ENCODE measurements around the gene MTOR.

The MTOR gene

DNA sequence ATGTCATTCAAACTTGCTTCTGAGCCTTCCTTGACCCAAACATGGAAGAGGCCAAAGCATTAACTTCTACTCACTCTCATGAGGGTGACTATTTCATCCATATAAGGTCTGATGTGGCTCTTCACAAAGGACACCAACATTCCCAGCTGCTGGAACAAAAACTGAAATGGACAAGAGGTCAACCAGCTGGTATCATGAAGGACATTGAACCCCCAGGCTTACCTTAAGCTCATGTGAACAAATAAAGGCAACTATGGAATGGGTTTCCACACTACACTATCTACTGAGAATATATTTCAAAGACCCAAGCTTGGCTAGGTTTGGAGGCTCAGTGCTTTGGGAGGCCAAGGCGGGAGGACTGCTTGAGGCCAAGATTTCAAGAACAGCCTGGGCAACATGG is 46.3 kb downstream of the MTOR start:
- DNase-seq (ENCODE audit: low spot score) = no peak

DNA sequence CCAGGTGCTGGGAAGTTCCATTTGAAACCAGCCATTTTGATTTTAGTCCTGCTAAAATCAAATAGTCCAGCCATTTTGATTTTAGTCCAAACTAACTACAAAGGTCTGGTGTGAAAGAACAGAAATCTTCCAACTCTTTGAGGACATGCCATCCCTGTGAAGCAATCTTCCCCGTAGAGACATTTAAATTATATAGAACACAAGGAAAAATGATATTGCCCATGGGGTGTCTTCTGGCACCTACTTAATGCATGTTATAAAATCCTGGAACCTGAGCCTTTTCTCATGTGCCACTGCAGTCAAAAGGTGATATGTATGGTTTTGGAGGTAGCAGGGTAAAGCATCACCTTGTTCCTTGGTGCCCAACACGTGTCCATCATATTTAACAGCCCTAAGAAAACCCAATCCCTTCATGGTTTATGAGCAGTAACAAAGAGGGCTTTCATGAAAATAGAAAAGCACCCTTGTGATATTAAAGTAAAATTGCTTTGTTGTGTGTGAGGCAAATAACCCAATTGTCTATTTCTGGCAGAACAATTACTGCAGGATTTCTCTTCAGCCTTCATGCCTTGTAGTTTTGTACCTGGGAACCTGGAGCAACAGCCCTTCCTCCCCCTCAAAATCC is 46.9 kb downstream of the MTOR start:
- no peak for DNase-seq (ENCODE audit: low spot score)

DNA sequence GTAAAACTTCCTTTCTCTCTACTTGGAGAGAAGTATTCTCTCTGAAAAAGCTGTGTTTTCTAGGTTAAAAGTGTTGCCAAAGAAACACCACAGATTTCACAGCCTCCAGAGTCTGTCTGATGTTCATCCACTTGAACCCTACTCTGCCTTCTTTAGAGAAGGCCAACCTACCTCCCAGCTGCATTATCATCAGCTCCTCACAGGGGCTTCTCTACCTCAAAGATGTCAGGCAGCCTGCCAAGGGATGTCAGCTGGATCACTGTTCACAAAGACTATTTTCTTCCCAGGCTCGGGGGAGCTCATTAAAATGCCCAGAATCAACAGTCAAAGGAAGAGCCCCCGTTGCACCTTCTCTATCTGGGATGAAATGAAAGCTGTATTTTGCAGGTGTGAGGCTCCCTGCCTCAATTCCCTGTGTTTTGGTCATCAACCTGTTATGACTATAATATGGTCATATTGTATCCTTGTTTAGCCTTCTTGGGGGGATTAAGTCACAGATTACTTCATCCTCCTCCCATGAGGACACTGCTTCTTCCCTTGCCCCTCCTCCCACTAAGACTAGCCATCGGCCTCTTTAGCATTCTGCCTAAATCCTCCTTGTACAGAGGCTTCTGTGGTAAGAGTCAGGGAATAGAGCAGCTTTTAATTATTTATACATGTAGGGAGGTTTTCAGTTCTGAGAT is 47.5 kb downstream of the MTOR start:
- DNase-seq (ENCODE audit: low spot score) = no peak

DNA sequence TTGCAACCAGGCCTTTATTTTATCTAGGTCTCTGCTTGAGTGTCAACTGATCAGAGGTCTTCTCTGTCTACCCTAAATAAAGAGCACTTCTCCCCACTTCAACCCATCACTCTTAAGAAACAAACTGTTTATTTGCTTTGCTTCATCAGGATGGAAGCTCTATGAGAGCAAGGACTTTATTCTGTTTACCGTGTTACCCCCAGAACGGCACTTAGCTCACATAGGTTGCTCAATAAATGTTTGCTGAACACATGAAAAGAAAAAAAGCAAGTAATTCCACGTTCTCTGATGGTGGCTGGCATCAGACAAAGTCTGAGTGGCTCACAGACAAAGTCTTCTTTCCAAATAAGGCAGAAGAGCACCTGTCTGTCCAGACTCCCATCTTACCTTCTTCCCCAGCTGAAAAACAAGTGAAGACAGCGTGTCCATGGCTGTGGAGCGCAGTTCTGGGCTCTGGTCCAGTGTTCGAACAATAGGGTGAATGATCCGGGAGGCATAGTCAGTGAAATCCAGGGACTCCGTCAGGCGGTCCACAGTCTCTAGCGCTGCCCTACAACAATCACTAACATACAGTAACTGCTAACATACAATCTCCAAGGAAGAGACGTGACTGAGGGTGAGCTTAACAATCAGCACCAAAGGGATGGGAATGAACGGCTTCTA is 50.3 kb downstream of the MTOR start:
- no peak for DNase-seq (ENCODE audit: low spot score)

DNA sequence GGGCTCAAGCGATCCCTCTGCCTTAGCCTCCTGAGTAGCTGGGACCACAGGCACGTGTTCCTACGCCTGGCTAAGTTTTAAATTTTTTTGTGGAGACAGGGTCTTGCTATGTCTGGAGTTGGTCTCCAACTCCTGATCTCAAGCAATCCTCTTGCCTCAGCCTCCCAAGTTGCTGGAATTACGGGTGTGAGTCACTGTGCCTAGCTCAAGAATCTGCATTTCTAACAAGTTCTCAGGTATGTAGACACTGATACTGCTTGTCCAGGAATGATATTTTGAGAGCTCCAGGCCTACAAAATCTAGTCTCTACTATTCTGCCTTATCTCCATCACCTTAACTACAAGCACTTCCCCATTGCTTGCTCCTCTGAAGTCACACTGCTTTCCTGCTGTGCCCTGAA is 50.9 kb downstream of the MTOR start:
- DNase-seq (ENCODE audit: low spot score) = no peak

DNA sequence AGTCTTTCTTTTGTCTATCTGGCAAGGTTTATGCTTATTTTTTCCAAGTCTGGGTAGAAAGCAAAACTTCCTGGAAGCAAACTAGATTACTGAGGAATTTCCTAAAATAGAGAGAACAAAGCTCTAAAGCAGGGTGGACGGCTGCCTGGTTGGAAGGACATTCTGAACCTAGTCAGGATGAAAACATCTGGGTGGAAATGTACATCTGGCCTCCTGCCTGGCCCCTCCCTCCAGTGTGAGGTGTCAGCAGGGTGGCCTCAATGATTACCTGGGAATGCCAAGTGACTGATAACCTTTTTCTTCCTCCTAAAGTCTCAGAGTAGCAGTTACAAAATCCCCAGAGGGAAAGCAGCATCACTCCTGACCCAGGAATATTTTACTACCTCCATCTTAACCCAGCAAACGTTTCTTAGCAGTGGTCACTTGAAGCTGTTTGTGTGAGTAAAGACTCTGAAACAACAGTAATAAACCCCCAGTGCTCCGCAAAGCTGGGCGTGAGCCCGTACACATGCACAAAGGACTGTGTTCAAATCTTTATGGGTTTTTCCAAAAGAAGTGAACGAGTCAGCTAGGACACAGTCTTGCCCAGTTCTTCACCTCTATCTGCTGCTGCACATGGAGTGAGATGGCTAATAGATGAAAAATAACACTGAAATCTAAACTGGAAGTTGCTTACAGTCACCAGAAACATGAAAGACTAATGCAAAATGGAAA is 54.3 kb downstream of the MTOR start:
- no peak for DNase-seq (ENCODE audit: low spot score)

DNA sequence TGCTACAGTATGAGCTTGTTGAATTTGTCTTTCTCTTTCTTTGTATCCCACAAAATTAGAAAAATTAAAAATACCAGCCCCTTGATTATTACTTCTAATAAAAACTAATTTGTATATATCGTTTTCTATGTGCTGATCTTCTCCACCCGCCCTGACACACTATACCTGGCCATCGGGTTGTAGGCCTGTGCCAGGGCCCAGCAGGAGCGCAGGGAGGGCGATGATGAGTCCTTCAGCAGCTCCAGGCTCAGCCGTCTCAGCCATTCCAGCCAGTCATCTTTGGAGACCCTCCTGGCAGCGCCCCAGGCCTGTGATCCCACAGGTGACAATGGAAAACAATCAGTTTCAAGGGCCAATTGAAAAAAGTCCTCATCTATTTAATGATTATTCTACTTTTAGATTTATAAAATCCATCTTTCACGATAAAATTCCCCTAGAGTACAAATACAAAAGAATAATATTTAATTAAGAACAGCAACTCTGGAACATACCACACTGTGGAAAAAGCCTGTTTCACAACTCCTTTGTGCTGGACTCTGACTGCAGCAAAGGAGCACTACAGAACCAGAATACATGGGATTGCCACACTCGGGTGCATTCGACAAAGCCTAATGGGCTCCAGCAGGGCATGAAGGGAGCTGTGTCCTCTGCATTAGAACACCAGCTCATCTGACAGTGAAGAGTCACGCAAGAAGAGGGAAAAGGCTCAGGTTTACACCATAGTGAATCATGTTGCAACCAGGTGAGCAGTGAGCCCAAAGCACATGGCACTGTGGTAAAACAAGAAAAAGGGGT is 57.8 kb downstream of the MTOR start:
- no peak for DNase-seq (ENCODE audit: low spot score)

DNA sequence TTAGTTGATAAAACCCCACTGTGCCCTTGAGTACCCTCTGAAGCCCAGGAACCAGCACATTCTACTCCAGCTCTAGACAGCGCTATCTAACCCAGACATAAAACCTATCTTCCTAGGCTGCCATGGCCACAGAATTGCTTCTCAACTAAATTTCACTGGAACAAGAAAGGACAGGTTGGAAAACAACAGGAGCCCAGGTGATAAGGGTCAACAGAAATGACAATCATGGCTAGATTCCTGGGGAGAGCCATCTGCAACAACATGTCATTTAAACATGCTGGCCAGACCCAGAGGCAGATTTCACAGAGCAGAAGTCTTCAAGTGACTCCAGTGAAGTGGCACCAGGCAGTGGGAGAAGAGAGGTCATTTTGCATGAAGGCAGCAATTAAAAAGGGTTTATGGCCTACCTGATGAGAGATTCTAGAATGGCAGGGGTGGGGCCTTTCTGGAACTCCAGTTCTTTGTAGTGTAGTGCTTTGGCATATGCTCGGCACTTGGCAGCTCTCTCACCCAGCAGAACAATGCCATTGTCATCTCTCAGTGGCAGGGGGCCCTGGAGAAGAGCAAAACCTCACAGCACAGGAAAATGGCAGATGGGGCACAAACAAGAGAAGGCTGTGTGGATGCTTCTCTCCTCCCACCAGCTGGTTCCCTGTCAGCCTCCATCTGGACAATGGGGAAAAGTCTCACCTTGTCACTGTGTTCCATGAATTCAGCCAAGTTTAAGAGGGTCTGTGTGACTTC is 63.3 kb downstream of the MTOR start:
- DNase-seq (ENCODE audit: low spot score) = no peak

DNA sequence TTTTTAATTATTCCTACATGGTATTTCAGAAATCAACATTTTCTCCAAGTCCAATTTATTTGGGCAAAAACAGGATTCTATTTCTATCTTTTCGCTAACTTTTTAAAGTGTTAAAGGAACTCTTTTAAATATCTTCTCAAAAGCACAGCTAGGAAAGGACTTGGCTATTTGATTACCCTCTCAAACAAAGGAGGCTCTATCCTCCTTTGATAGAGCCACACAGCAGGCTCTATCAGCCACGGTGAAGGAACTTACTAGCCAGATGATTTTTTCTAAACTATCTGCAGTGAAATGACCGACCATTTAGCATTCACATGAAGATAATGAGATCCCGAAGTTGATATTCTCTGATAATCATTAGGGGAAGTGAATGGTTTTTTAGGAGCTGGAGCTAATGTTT is 64.1 kb downstream of the MTOR start:
- DNase-seq (ENCODE audit: low spot score) = no peak

DNA sequence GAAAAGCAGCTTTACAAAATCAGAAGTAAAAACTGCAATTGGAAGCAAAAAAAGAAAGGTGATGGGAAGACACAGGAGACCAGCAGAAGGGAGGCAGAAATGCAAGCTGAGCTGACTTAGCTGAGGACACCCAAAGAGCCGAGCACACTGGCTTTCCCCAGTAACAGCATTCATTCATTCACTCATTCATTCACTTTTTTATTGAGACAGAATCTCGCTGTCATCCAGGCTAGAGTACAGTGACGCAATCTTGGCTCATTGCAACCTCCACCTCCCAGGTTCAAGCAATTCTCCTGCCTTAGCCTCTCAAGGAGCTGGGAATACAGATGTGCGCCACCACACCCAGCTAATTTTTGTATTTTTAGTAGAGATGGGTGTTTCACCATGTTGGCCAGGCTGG is 65.0 kb downstream of the MTOR start:
- DNase-seq (ENCODE audit: low spot score) = no peak

DNA sequence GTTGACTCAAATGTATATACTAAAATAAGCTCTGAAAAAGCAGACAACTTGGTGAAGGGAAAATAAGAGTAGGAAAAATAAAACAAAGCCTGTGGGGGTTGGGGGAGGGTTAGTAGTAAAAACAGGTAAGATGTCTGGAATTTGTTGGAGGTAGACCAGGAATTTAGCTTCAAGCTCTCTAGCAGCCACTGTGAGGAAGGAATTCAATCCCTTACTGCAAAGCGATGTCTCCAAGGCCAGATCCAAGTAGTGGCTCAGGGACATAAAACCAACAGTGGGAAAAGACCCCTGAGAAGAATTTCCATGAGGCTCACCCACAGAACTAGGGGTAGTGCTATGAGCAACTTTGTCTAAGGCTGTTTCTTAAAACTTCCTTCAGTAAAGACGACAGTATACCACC is 65.4 kb downstream of the MTOR start:
- DNase-seq (ENCODE audit: low spot score) = no peak

DNA sequence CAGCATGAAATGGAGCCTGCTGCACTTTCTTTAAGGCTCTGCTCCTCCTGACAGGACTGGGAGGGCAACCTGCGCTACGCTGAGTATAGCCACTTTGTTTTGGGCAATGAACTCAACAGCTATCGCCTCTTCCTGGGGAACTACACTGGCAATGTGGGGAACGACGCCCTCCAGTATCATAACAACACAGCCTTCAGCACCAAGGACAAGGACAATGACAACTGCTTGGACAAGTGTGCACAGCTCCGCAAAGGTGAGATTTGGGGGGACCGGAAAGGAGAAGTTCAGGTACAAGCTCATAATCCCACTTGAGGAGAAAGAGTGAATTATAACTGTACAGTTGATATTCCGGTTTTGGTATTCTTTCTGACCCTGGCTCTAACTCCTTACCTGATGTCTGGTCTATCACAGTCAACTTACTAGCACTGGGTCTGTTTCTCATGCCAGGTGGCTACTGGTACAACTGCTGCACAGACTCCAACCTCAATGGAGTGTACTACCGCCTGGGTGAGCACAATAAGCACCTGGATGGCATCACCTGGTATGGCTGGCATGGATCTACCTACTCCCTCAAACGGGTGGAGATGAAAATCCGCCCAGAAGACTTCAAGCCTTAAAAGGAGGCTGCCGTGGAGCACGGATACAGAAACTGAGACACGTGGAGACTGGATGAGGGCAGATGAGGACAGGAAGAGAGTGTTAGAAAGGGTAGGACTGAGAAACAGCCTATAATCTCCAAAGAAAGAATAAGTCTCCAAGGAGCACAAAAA is 67.8 kb downstream of the MTOR start:
- no peak for DNase-seq (ENCODE audit: low spot score)

DNA sequence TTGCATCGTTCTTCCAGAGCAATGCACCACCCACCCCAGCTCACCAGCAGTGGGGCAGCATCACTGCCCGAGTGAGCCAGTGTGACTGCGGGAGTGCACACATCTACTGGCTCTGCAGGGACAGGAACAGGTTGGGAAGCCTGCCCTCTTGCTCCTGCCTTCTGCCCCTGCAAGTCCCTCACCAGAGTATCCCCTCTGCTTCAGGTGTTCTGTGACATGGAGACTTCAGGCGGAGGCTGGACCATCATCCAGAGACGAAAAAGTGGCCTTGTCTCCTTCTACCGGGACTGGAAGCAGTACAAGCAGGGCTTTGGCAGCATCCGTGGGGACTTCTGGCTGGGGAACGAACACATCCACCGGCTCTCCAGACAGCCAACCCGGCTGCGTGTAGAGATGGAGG is 69.0 kb downstream of the MTOR start:
- no peak for DNase-seq (ENCODE audit: low spot score)

DNA sequence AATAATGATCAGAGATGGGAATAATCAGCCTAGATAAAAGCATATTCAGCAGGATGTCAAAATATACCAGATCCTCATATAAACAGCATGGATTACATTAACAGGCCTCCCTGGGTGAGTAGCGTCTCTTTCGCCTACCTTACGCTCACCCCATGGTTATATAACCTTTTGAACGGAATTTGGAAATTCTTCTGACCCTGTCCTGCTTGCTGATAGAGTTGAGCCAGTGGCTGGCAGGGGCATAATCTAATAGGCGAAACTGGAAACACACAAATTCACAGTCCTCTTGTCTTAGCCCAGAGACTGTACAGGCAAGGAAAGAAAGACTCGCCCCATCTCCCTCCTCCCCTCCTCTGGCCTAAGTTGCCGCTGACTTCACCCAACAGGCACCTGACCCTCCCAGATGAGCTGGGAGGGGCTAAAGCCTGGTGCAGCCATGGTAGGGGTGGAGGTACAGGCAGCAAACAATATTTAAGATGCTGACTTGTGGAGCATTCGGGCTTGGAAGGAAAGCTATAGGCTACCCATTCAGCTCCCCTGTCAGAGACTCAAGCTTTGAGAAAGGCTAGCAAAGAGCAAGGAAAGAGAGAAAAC is 73.4 kb downstream of the MTOR start, which contains the start of gene ANGPTL7:
ANGPTL7 (plus strand) TSS at position 498 of the 594 bp plus-strand sequence. CDS start 225 bp downstream, outside the sequence.
- DNase-seq (ENCODE audit: low spot score) = no peak

DNA sequence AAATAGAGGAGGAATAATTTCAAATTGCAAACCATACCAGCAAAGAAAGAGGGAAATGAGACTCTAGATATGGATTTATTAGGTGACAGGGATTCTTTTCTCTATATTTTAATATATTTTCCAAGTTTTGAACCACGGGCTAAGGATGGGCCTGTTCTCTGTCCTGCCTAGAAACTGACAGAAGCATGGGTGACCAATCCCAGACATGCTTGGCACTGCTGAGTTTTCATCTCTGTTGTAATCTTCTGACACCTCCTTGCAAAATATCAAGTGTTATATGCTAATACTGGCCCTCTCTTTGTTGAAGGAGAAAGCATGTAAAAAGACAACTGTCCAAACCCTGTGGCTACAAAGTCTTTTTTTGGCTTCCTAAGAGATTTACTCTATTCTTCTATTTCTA is 74.0 kb downstream of the MTOR start:
- DNase-seq (ENCODE audit: low spot score) = no peak

DNA sequence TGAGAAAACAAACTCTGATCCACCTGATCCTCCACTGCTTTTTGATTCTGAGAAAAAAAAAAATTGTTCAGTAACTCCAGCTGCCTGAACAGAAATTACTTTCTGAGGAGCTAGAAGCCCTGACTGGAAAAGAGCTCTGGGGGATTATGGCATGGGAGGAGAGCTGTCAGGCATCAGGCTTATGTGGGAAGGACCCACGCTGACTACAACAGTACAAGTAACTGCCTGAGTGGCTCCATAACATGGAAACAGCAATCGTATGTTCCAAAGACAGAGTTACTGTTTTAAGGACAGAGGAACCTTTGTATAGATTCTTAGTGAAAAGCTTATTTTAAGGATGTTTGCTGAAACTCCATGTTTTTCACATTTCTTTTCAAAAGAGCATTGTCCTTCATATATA is 74.4 kb downstream of the MTOR start:
- DNase-seq (ENCODE audit: low spot score) = no peak

DNA sequence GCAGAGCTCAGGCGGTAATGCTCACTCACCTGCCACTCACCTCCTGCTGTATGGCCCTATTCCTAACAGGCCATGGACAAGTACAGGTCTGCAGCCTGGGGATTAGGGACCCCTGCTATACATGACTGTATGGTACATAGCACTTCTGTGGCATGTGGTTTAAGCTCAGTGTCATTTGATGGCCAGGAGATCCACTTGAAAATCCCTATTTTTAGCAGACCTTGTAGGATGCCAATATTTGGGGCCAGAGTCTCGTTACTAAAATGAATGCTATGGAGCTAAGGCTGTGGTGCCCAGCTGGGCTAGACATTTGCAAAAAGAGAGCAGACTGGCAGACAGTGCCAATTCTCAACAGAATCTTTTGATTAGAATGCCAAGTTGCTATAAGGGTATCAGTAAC is 74.9 kb downstream of the MTOR start:
- DNase-seq (ENCODE audit: low spot score) = no peak

DNA sequence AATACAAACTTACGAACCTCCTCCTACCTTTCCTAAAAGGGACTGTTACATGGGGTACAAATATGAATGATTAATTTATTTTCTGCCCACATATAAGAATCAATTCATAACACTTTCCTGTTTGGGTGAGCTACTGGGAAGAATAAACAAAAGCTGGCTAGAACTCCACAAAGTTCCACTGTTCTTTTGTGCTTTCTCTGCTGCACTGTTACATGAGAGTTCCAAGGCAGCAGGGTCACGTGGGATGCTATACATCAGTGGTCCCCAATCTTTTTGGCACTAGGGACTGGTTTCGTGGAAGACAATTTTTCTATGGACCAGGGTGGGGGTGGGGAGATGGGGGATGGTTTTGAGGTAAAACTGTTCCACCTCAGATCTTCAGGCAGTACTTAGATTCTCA is 75.4 kb downstream of the MTOR start:
- no peak for DNase-seq (ENCODE audit: low spot score)

DNA sequence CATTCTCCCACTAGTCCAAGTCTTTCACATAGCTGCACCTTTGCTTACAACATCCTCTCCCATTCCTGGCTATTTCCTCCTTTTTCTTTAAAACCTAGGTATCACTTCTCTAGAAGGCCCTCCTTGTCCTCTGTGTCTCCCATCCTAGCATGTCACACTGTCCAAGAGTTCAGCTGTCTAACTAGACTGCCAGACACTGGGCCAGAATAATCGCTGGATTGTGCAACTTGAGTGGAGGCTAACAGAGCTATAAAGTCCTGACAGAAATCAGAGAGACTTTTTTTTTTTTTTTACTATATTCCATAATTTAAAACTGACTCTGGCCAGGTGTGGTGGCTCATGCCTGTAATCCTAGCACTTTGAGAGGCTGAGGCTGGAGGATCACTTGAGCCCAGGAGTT is 77.4 kb downstream of the MTOR start:
- DNase-seq (ENCODE audit: low spot score) = no peak

DNA sequence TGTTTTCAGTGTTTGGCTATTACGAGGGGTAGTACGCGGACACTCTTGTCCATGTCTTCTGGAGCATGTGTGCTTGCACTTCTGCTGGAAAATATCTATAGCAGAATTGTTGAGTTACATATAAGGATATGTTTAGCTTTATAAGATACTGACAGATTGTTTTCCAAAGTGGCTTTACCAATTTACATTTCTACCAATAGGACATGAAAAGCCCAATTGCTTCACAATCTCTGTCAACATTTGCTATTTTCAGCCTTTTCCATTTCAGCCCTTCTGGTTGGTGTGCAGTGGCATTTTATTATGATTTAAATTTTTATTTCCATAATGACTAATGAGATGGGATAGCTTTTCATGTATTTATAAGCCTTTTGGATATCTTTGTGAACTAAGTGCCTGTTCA is 79.5 kb downstream of the MTOR start:
- no peak for DNase-seq (ENCODE audit: low spot score)

Data from CD4-positive, alpha-beta T cell treated with Interleukin-2 at 100 ng/mL for 4 hours (primary cell).